ENCODE results near the gene SERPINB8.
A peak's percentile ranks its signal among the peaks of the same experiment; 100 is the strongest.

Gene SERPINB8

GRCh38 chr18:63965716-63966330, 4.1 kb upstream of the SERPINB8 start:
- DNase-seq (ENCODE audit: low read depth in 2 of 2), result no peak

- no peak for DNase-seq (ENCODE audit: low read depth in 2 of 2)
Measured at GRCh38 chr18:63970809-63971205, 926 bp downstream of the SERPINB8 start.

DNA sequence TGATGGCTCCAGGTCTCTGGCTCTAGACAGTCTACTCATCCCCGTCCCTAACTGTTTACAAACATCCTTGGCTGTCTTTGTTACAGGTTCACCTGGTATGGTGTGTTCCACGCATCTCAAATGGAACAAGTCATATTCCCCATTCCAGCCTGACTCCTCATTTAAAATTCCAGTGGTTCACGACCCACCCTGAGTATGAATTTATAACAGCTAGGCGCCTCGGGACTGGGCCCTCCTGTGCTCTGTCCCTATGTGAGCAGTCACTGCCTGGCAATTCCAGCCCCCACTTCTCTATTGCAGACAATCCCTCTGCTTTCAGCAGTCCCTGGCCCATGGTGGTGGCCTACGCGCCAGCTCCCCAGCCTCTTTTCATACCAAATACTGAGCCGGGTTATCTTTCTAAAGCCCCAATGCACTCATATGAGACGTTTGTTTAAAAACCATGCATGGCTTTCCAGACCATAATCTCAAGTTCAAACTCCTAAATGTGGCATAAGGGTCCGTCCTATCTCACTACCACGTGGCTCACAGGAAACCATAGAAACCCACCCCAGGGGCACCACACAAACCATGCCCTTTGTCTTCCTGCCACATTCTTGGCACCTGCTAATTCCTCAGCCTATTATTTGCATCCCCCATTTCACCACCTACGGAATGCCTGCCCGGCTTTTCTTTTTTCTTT, 1.6 kb downstream of the SERPINB8 start:
- DNase-seq (ENCODE audit: low read depth in 2 of 2), result no peak

DNA sequence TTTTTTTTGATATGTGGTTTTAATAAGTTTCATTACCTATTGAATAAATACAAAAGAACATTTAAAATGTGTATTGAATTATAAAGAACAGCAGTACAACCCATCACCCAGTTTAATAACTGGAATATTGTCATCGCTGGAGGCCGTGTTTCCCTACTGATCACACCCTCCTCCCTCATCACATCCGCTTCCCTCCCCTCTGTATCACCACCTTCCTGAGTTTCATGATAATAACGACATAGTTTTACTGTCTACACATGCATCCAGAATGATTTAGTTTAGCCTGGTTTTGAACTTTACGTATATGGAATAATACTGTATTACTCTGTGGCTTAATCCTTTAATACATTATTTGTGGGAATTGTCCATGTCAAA, 2.1 kb downstream of the SERPINB8 start:
- no peak for DNase-seq (ENCODE audit: low read depth in 2 of 2)

- no peak for DNase-seq (ENCODE audit: low read depth in 2 of 2)
Measured at GRCh38 chr18:63974991-63975390, 5.1 kb downstream of the SERPINB8 start.

GRCh38 chr18:63975628-63976027, 5.7 kb downstream of the SERPINB8 start:
- DNase-seq (ENCODE audit: low read depth in 2 of 2), result no peak

DNA sequence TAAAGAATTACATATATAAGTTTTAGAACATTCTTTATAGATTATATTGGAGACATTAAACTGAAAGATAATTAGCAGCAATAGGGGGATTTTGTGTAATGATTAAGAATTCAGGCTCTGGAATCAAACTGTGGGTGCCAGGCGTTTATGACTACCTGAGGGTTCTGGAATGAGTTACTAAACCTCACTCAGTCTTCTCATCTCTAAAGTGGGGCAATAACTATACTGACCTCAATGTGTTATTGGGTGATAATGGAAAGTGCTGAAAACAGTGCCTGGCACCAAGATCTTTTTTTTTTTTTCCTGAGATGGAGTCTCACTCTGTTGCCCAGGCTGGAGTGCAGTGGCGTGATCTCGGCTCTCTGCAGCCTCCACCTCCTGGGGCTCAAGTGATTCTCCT, 7.2 kb downstream of the SERPINB8 start:
- DNase-seq (ENCODE audit: low read depth in 2 of 2), result no peak

GRCh38 chr18:63979409-63979920, 9.6 kb downstream of the SERPINB8 start:
- DNase-seq (ENCODE audit: low read depth in 2 of 2), result no peak

- DNase-seq (ENCODE audit: low read depth in 2 of 2), result no peak
Measured at GRCh38 chr18:63980027-63980426, 10.1 kb downstream of the SERPINB8 start.

GRCh38 chr18:63980896-63981460, 11.1 kb downstream of the SERPINB8 start:
- no peak for DNase-seq (ENCODE audit: low read depth in 2 of 2)

GRCh38 chr18:63981719-63982118, 11.8 kb downstream of the SERPINB8 start:
- DNase-seq (ENCODE audit: low read depth in 2 of 2), result no peak

DNA sequence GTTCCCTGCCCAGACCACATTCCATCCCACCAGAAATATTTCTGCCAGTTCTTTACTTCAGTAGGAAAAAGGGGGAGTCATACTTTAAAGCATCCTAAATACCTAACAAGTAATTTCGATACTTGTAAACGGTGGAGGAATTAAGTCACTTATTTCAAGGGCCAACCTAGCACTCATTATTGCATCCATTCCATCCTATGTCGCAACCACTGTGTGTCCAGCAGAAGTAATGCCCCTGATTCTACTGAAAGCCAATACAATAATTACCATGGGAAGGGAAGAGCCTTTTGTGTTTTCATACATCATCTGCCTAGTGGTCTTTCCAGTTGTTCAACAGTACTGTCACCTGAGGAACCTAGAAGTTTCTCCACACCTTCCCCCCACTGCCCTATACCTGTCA, 12.5 kb downstream of the SERPINB8 start:
- DNase-seq (ENCODE audit: low read depth in 2 of 2), result no peak

DNA sequence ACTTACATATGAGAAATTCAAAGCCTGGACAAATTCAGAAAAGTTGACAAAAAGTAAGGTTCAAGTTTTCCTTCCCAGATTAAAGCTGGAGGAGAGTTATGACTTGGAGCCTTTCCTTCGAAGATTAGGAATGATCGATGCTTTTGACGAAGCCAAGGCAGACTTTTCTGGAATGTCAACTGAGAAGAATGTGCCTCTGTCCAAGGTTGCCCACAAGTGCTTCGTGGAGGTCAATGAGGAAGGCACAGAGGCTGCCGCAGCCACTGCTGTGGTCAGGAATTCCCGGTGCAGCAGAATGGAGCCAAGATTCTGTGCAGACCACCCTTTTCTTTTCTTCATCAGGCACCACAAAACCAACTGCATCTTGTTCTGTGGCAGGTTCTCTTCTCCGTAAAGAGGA, 17.0 kb downstream of the SERPINB8 start:
- no peak for DNase-seq (ENCODE audit: low read depth in 2 of 2)

- DNase-seq (ENCODE audit: low read depth in 2 of 2), result no peak
Measured at GRCh38 chr18:63987743-63988142, 17.9 kb downstream of the SERPINB8 start.

DNA sequence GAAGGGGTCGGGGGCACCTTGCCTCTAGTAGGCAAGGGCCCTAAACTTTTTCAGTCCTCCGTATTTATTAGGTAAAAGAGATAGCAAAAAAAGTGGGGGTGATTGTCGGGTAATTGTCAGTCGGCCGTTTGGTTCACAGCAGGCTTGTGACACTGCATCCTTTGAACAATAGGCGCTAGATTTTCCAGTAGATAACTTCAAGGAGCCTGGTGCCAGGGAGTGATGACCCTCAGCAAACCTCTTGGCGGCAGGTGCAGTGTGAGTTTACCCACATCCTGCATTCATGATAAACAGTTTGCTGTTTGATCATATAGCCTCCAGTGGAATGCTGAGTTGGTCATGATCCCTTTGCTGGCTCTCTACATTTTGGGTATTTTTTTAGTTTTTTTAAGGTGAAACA, 22.9 kb downstream of the SERPINB8 start:
- no peak for DNase-seq (ENCODE audit: low read depth in 2 of 2)

GRCh38 chr18:63994783-63995399, 25.0 kb downstream of the SERPINB8 start:
- peak in 1 of 2 experiments; percentile 29 for DNase-seq (ENCODE audit: low read depth in 2 of 2)

DNA sequence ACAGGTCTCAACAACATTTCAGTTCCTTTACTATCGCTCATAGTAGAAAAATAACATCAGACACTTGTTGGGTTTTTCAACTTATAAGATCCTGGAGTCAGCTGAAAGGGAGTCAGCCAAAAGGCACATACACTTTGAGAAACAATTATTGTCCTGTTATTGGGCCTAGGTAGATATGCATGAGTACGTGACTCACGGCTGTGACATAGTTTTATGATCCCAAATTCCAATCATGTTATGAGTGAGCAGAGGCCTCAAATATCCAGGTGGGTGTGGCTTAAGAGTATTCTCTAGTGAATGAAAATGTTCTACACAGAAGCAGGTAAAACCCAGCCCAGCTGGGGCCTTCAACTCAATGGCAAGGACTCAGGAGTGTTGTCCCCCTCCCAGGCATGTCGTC, 27.2 kb downstream of the SERPINB8 start:
- DNase-seq (ENCODE audit: low read depth in 2 of 2), result no peak

DNA sequence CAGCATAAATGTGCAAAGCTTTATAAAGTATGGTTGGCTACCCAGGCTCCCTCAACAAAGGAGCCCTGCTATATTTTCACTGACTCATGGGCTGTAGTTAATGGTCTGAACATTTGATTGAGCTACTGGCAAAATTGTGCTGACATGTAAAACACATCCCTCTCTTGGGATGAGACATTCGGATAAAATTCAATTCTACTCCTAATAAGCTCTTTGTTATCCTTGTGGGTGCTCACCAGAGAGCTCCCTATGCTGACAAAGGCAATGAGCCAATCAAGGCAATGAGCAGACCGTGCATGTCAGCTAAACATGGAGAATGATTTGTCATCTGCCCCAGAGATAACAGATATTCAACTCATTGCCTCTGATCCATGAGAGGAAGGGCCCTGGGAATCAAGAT, 27.7 kb downstream of the SERPINB8 start:
- DNase-seq (ENCODE audit: low read depth in 2 of 2), result no peak

- DNase-seq (ENCODE audit: low read depth in 2 of 2), result no peak
Measured at GRCh38 chr18:63999871-64000270, 30.0 kb downstream of the SERPINB8 start.

GRCh38 chr18:64002581-64002980, 32.7 kb downstream of the SERPINB8 start:
- no peak for DNase-seq (ENCODE audit: low read depth in 2 of 2)

GRCh38 chr18:64009305-64009704, 39.4 kb downstream of the SERPINB8 start:
- no peak for DNase-seq (ENCODE audit: low read depth in 2 of 2)

GRCh38 chr18:64011513-64011912, 41.6 kb downstream of the SERPINB8 start:
- DNase-seq (ENCODE audit: low read depth in 2 of 2), result no peak

DNA sequence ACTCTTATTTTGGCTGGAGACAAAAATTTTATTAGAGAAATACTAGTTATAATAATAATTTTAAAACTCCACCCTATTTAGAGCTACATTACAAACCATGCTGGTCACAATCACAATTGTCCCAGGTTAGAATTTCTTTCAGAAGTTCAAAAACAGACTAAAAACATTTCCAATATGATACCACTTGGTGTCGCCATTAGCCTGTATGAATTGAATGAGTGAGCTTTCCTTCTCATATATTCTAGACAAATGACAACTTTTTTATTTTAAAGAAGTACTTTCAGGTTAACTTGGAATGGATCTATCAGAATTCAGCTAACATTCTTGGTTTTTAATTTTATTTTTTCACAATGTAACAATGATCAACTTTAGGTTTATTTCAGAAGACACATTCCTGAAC, 48.0 kb downstream of the SERPINB8 start:
- DNase-seq (ENCODE audit: low read depth in 2 of 2), result no peak
